Trophoblast cell (in vitro differentiated cells and primary cell): ENCODE results near the gene AGPAT1.

Source experiments
- DNase-seq, 2 donors: peaks; one replicate each; pipeline ENCODE4 v3.0.0-alpha.2; 2016
- H2AFZ ChIP-seq: 2 replicates; pipeline ENCODE4 v1.6.1; 2013; ENCODE audit warnings: low read length, moderate library complexity, mild to moderate bottlenecking; ENCODE audit not compliant: insufficient read depth, poor library complexity
- H2AK5ac ChIP-seq: 2 replicates; pipeline ENCODE4 v1.6.1; 2013; ENCODE audit warnings: mild to moderate bottlenecking, low read length
- H2BK120ac ChIP-seq: 2 replicates; pipeline ENCODE4 v1.6.1; 2013; ENCODE audit warnings: low read length, mild to moderate bottlenecking, moderate library complexity; ENCODE audit not compliant: insufficient read depth, poor library complexity
- H2BK12ac ChIP-seq: 2 replicates; pipeline ENCODE4 v1.6.1; 2013; ENCODE audit warnings: mild to moderate bottlenecking, low read length, moderate library complexity
- H2BK5ac ChIP-seq: 2 replicates; pipeline ENCODE4 v1.6.1; 2013; ENCODE audit warnings: low read length, low read depth, moderate library complexity, mild to moderate bottlenecking; ENCODE audit not compliant: poor library complexity
- H3K14ac ChIP-seq: 2 replicates; pipeline ENCODE4 v1.6.1; 2013; ENCODE audit warnings: mild to moderate bottlenecking, low read length
- H3K18ac ChIP-seq: 2 replicates; pipeline ENCODE4 v1.6.1; 2013; ENCODE audit warnings: mild to moderate bottlenecking, low read length
- H3K23ac ChIP-seq: 2 replicates; pipeline ENCODE4 v1.6.1; 2013; ENCODE audit warnings: low read length
- H3K27ac ChIP-seq: 2 replicates; pipeline ENCODE4 v1.5.1; 2013; ENCODE audit warnings: low read depth, mild to moderate bottlenecking, inconsistent platforms, low read length, moderate library complexity
- H3K27me3 ChIP-seq: 2 replicates; pipeline ENCODE4 v1.6.1; 2013; ENCODE audit warnings: inconsistent platforms, mild to moderate bottlenecking, low read length, moderate library complexity; ENCODE audit not compliant: insufficient read depth
- H3K36me3 ChIP-seq, 2 experiments: 1 replicate in 1 of 2; 2 replicates in 1 of 2; pipeline ENCODE4 v1.6.1; 2013; ENCODE audit warnings: low read length in 2 of 2, mild to moderate bottlenecking in 2 of 2, moderate library complexity in 1 of 2; ENCODE audit not compliant: insufficient read depth in 2 of 2, control insufficient read depth in 1 of 2
- H3K4ac ChIP-seq: 2 replicates; pipeline ENCODE4 v1.6.1; 2013; ENCODE audit warnings: low read depth, mild to moderate bottlenecking, low read length, moderate library complexity
- H3K4me1 ChIP-seq, 2 experiments: 1 replicate in 1 of 2; 2 replicates in 1 of 2; pipeline ENCODE4 v1.6.1; 2013; ENCODE audit warnings: low read length in 2 of 2, mild to moderate bottlenecking in 2 of 2, moderate library complexity in 1 of 2; ENCODE audit not compliant: insufficient read depth in 2 of 2, control insufficient read depth in 1 of 2
- H3K4me2 ChIP-seq: 2 replicates; pipeline ENCODE4 v1.6.1; 2013; ENCODE audit warnings: inconsistent platforms, mild to moderate bottlenecking, low read length, moderate library complexity
- H3K4me3 ChIP-seq: 2 replicates; pipeline ENCODE4 v1.5.1; 2013; ENCODE audit warnings: mild to moderate bottlenecking, low read depth, low read length, inconsistent platforms
- H3K79me1 ChIP-seq: one replicate; pipeline ENCODE4 v1.6.1; 2013; ENCODE audit warnings: low read length
- H3K79me2 ChIP-seq: 2 replicates; pipeline ENCODE4 v1.6.1; 2013; ENCODE audit warnings: low read length, mild to moderate bottlenecking; ENCODE audit not compliant: control insufficient read depth, insufficient read depth, poor library complexity
- H3K9ac ChIP-seq: 2 replicates; pipeline ENCODE4 v1.6.1; 2013; ENCODE audit warnings: mild to moderate bottlenecking, low read length
- H3K9me3 ChIP-seq: 2 replicates; pipeline ENCODE4 v1.6.1; 2013; ENCODE audit warnings: low read depth, mild to moderate bottlenecking, control low read depth, inconsistent platforms, low read length; ENCODE audit not compliant: insufficient read depth
- H4K12ac ChIP-seq: 2 replicates; pipeline ENCODE4 v1.6.1; 2013; ENCODE audit warnings: low read depth, mild to moderate bottlenecking, low read length, moderate library complexity
- H4K8ac ChIP-seq: 2 replicates; pipeline ENCODE4 v1.6.1; 2013; ENCODE audit warnings: low read depth, mild to moderate bottlenecking, low read length, moderate library complexity
- H4K91ac ChIP-seq: one replicate; pipeline ENCODE4 v1.6.1; 2013; ENCODE audit warnings: low read depth, mild to moderate bottlenecking, low read length, moderate library complexity
- WGBS: extraction: QIAGEN DNeasy Blood & Tissue Kit; methylation state at CpG from one replicate; pipeline ENCODE4 v1.1.7; 2013; ENCODE audit warnings: missing lambda C conversion rate; ENCODE audit not compliant: insufficient read length, insufficient coverage; ENCODE audit errors: extremely low coverage; 5-methylcytosine and 5-hydroxymethylcytosine counted together

Gene AGPAT1

GRCh38 chr6:32222333-32223230 lies 46.7 kb upstream of the AGPAT1 start:
- Histone ChIP-seq H3K79me2 (no peaks in the 10 kb centered on the region), H3K27me3 (no peaks in the 10 kb centered on the region), H3K9ac (no peak overlapping the region), H4K8ac (no peak overlapping the region), H3K18ac (no peak overlapping the region), H3K4me1 (no peaks in the 10 kb centered on the region), H3K9me3 (peaks cover 4% of the 10 kb centered on the region), H3K4ac (no peak overlapping the region), H4K12ac (no peak overlapping the region), H3K23ac (no peak overlapping the region), H3K4me3 (no peak overlapping the region), H2AK5ac (no peak overlapping the region), H2BK12ac (no peak overlapping the region), H2AFZ (no peak overlapping the region), H4K91ac (no peak overlapping the region), H2BK120ac (no peak overlapping the region), H3K79me1 (no peaks in the 10 kb centered on the region), H2BK5ac (no peak overlapping the region), H3K27ac (no peak overlapping the region), H3K36me3 (no peaks in the 10 kb centered on the region), H3K4me2 (no peak overlapping the region), H3K14ac (no peak overlapping the region)
- WGBS, result no CpG with 5 or more reads among the region's 8 CpGs
- DNase-seq, result no peak

GRCh38 chr6:32220021-32220420 lies 44.1 kb upstream of the AGPAT1 start:
- H3K27ac ChIP-seq, result no peak overlapping the region
- no peak overlapping the region for H3K14ac ChIP-seq
- H3K23ac ChIP-seq, result no peak overlapping the region
- H3K4me3 ChIP-seq, result no peak overlapping the region
- no peak overlapping the region for H3K4ac ChIP-seq
- no peak overlapping the region for H2BK12ac ChIP-seq
- no peak overlapping the region for H2AK5ac ChIP-seq
- H4K8ac ChIP-seq, result no peak overlapping the region
- H3K79me1 ChIP-seq, result no peaks in the 10 kb centered on the region
- no peak for DNase-seq
- no peak overlapping the region for H2BK5ac ChIP-seq
- no peak overlapping the region for H3K9ac ChIP-seq
- no peak overlapping the region for H3K18ac ChIP-seq
- H3K9me3 ChIP-seq, result peaks cover 4% of the 10 kb centered on the region
- H3K4me1 ChIP-seq, result no peaks in the 10 kb centered on the region
- no peak overlapping the region for H2BK120ac ChIP-seq
- no peak overlapping the region for H2AFZ ChIP-seq
- H3K27me3 ChIP-seq, result no peaks in the 10 kb centered on the region
- H4K91ac ChIP-seq, result no peak overlapping the region
- no peaks in the 10 kb centered on the region for H3K36me3 ChIP-seq
- H3K4me2 ChIP-seq, result no peak overlapping the region
- H3K79me2 ChIP-seq, result no peaks in the 10 kb centered on the region
- H4K12ac ChIP-seq, result no peak overlapping the region
- no CpG with 5 or more reads among the region's 4 CpGs for WGBS

- Histone ChIP-seq H2BK120ac (no peak overlapping the region), H3K18ac (no peak overlapping the region)
Observed at GRCh38 chr6:32218167-32218566, 42.3 kb upstream of the AGPAT1 start.

GRCh38 chr6:32216998-32217397 lies 41.1 kb upstream of the AGPAT1 start:
- no peak overlapping the region for H3K27ac ChIP-seq
- H3K4me1 ChIP-seq, result no peaks in the 10 kb centered on the region
- no peaks in the 10 kb centered on the region for H3K79me2 ChIP-seq
- no peak for DNase-seq
- H3K27me3 ChIP-seq, result no peaks in the 10 kb centered on the region
- H3K79me1 ChIP-seq, result no peaks in the 10 kb centered on the region
- no peak overlapping the region for H2BK12ac ChIP-seq
- no peaks in the 10 kb centered on the region for H3K36me3 ChIP-seq
- H2BK5ac ChIP-seq, result no peak overlapping the region
- H3K4ac ChIP-seq, result no peak overlapping the region
- peaks cover 2% of the 10 kb centered on the region for H3K9me3 ChIP-seq
- no peak overlapping the region for H3K23ac ChIP-seq
- no peak overlapping the region for H3K4me2 ChIP-seq
- H2AFZ ChIP-seq, result no peak overlapping the region
- H4K91ac ChIP-seq, result no peak overlapping the region
- no CpG with 5 or more reads among the region's 11 CpGs for WGBS
- no peak overlapping the region for H2AK5ac ChIP-seq
- H3K14ac ChIP-seq, result no peak overlapping the region
- H4K8ac ChIP-seq, result no peak overlapping the region
- H4K12ac ChIP-seq, result no peak overlapping the region
- no peak overlapping the region for H3K9ac ChIP-seq
- H3K4me3 ChIP-seq, result no peak overlapping the region
- no peak overlapping the region for H3K18ac ChIP-seq
- no peak overlapping the region for H2BK120ac ChIP-seq

More at GRCh38 chr6:32218167-32218566, 42.3 kb upstream of the AGPAT1 start:
- H3K4me3 ChIP-seq, result no peak overlapping the region
- H3K9ac ChIP-seq, result no peak overlapping the region
- DNase-seq, result no peak
- no peaks in the 10 kb centered on the region for H3K79me2 ChIP-seq
- H4K8ac ChIP-seq, result no peak overlapping the region
- no peak overlapping the region for H2BK5ac ChIP-seq
- no peaks in the 10 kb centered on the region for H3K4me1 ChIP-seq
- no peak overlapping the region for H3K27ac ChIP-seq
- H3K14ac ChIP-seq, result no peak overlapping the region
- H3K36me3 ChIP-seq, result no peaks in the 10 kb centered on the region
- no peak overlapping the region for H2BK12ac ChIP-seq
- no peak overlapping the region for H3K23ac ChIP-seq
- no peak overlapping the region for H4K12ac ChIP-seq
- peaks cover 2% of the 10 kb centered on the region for H3K9me3 ChIP-seq
- H3K27me3 ChIP-seq, result no peaks in the 10 kb centered on the region
- H3K4ac ChIP-seq, result no peak overlapping the region
- H2AFZ ChIP-seq, result no peak overlapping the region
- no peak overlapping the region for H3K4me2 ChIP-seq
- no peak overlapping the region for H4K91ac ChIP-seq
- no peaks in the 10 kb centered on the region for H3K79me1 ChIP-seq
- no CpG with 5 or more reads among the region's 7 CpGs for WGBS
- no peak overlapping the region for H2AK5ac ChIP-seq
